Middle frontal gyrus (tissue), 1 donor: ENCODE measurements around the gene SYDE2.

Experiments used
- DNase-seq: peaks from one replicate; pipeline ENCODE4 v3.0.0-alpha.2; 2015; ENCODE audit warnings: low spot score; ENCODE audit errors: extremely low spot score

Gene SYDE2

GRCh38 chr1:85124091-85124490, 76.7 kb downstream of the SYDE2 start:
- DNase-seq, result no peak

- no peak for DNase-seq
These were observed 78.6 kb downstream of the SYDE2 start for GRCh38 chr1:85122169-85122568.

- DNase-seq, result no peak
These were observed 79.1 kb downstream of the SYDE2 start for GRCh38 chr1:85121744-85122143.

GRCh38 chr1:85118751-85119150, 82.1 kb downstream of the SYDE2 start:
- DNase-seq, result no peak

GRCh38 chr1:85116856-85117255, 84.0 kb downstream of the SYDE2 start:
- DNase-seq, result no peak

GRCh38 chr1:85115933-85116332, 84.9 kb downstream of the SYDE2 start:
- no peak for DNase-seq

- no peak for DNase-seq
These were observed 89.1 kb downstream of the SYDE2 start for GRCh38 chr1:85111695-85112094.

- no peak for DNase-seq
These were observed 91.3 kb downstream of the SYDE2 start for GRCh38 chr1:85109475-85109874.
